OCI-LY7 (cell line): ENCODE measurements around the gene ALB. TPM values are rescaled to one million over a fixed set of nuclear protein-coding genes. Genes with fewer than 3 reads are reported as not detected.

ENCODE experiments used
- BruUV-seq: library from RNA; stranded (reverse); fragments of 400-500 nt; replicated peaks from 2 replicates; lab custom pipeline; 2021; lab: Mats Ljungman, UMichigan
- CTCF ChIA-PET: fragments of 300-600 bp; sonication (Branson Sonifier 250); formaldehyde crosslinking; loops from one replicate; lab custom pipeline; 2022; ENCODE audit warnings: antibody characterized with exemption; ENCODE audit not compliant: unreplicated experiment; lab: Charles Lee
- POLR2A ChIA-PET: fragments of 300-600 bp; sonication (Branson Sonifier 250); formaldehyde crosslinking; loops from one replicate; lab custom pipeline; 2022; ENCODE audit warnings: antibody characterized with exemption; lab: Charles Lee
- DNase-seq: peaks from one replicate; pipeline ENCODE4 v3.0.0-alpha.2; 2015; ENCODE audit warnings: low spot score
- H2AFZ ChIP-seq: fragments of 200-600 bp; sonication (generic), shearing (Covaris generic); 2 replicates; pipeline ENCODE4 v1.6.1; 2014; ENCODE audit warnings: mild to moderate bottlenecking, antibody characterized with exemption, low read length, moderate library complexity
- H3K27ac ChIP-seq: fragments of 200-600 bp; sonication (generic); 2 replicates; pipeline ENCODE4 v1.5.1; 2014; ENCODE audit warnings: mixed run types, low read depth, mild to moderate bottlenecking, moderate library complexity, low read length, inconsistent platforms; ENCODE audit not compliant: poor library complexity, severe bottlenecking
- H3K36me3 ChIP-seq: fragments of 200-600 bp; sonication (generic); 2 replicates; pipeline ENCODE4 v1.6.1; 2014; ENCODE audit warnings: mild to moderate bottlenecking, antibody characterized with exemption, low read length, moderate library complexity, mixed read lengths; ENCODE audit not compliant: insufficient read depth
- H3K4me1 ChIP-seq: fragments of 200-600 bp; sonication (generic); 2 replicates; pipeline ENCODE4 v1.5.1; 2014; ENCODE audit warnings: mild to moderate bottlenecking, low read length; ENCODE audit not compliant: insufficient read depth, poor library complexity, severe bottlenecking
- H3K4me2 ChIP-seq: fragments of 200-600 bp; sonication (generic); 2 replicates; pipeline ENCODE4 v1.6.1; 2014; ENCODE audit warnings: mild to moderate bottlenecking, low read length
- H3K4me3 ChIP-seq: fragments of 200-600 bp; sonication (generic); 2 replicates; pipeline ENCODE4 v1.5.1; 2014; ENCODE audit warnings: mild to moderate bottlenecking, low read depth, low read length; ENCODE audit not compliant: poor library complexity, severe bottlenecking
- H3K79me2 ChIP-seq: fragments of 200-600 bp; sonication (generic); 2 replicates; pipeline ENCODE4 v1.6.1; 2016; ENCODE audit warnings: low read depth, mild to moderate bottlenecking, low read length, moderate library complexity, mixed read lengths; ENCODE audit not compliant: insufficient read depth
- H3K9me2 ChIP-seq: fragments of 200-600 bp; sonication (generic); 2 replicates; pipeline ENCODE4 v1.6.1; 2016; ENCODE audit warnings: mild to moderate bottlenecking, low read length, mixed read lengths; ENCODE audit not compliant: insufficient read depth
- H3K9me3 ChIP-seq: fragments of 200-600 bp; sonication (generic); 2 replicates; pipeline ENCODE4 v1.6.1; 2014; ENCODE audit warnings: mild to moderate bottlenecking, mixed run types, low read length, mixed read lengths
- H4K20me1 ChIP-seq: fragments of 200-600 bp; sonication (generic); 2 replicates; pipeline ENCODE4 v1.6.1; 2014; ENCODE audit warnings: mild to moderate bottlenecking, antibody characterized with exemption, low read length, moderate library complexity, mixed read lengths; ENCODE audit not compliant: insufficient read depth
- EZH2phosphoT487 ChIP-seq: fragments of 200-600 bp; sonication (generic); IDR thresholded peaks from 2 replicates; pipeline ENCODE4 v1.6.1; 2018; ENCODE audit warnings: low read depth, borderline replicate concordance, mild to moderate bottlenecking, mixed run types, antibody characterized with exemption, low read length, moderate library complexity, mixed read lengths
- intact Hi-C: fragments of 100-400 bp; cut with micrococcal nuclease; formaldehyde crosslinking; loops from one replicate; pipeline ENCODE4 v1.10.0; 2022; ENCODE audit not compliant: unreplicated experiment
- total RNA-seq, 2 experiments: library from RNA; depleted of rRNA in 1 of 2; stranded (reverse); fragments of >200 nt in 1 of 2; shearing (Covaris generic) in 1 of 2; gene quantifications; 2 replicates each; pipeline ENCODE4 v1.2.3, GENCODE V29; 2014 to 2022
- TF ChIP-seq, protein P1 (sequence below): fragments of 200-600 bp; sonication (generic); conservative IDR thresholded peaks from 2 replicates; pipeline ENCODE4 v1.5.1; 2014; ENCODE audit warnings: mild to moderate bottlenecking, antibody characterized with exemption, low read length, moderate library complexity, mixed read lengths

The ALB gene
- total RNA-seq, 2 experiments from 2014 or later: not detected

DNA sequence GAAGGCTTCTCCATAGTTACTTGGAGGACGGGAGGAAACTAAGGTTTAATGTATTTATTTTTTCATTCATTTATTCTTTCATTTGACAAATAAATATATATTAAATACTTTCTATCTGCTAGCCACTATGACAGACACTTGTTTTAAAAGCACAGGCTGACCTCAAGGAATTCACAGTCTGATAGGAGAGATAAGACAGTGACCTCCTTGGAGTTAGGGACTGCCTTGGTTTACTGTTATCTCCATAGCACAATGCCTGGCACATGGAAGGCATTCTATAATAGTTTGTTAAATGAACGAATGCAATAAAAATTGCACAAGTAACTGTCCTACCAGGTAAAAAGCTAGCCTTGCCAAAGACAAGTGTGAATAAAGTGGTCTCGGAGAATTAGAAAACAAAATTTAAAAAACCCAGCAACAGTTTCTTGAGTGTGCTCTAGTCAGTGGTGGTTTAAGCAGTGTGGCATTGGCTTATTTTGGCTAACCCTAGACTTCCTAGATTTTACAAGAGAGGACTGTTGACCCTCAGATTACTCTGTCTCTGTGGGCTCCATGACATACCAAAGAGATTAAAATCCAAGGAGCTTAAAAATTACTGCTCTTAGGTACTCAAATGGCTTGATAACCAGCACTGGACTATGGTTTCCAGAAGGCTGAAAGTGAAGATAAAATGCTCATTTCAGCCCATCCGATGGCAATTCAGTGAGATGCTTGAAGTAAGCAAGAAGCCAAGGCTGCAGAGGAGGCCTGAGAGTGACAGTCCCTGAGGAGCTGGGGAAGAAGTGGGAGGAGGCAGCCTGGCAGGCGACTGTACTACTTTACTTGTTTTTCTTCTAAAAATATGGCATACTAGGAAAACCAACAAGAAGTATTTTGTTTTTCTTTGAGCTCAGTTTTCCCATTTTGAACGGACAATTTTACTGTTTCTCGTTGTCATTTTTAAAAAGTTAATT is 41.6 kb downstream of the ALB start:
- intact Hi-C loops: loop anchor here (5.0 to 10.0 kb wide), 2 partner anchors 131 to 222 kb away; no protein-coding TSS in a partner anchor
- H3K4me3 ChIP-seq: no peak overlapping the region
- no peaks in the 10 kb centered on the region for H3K4me1 ChIP-seq
- H3K9me3 ChIP-seq: no peaks in the 10 kb centered on the region
- H3K27ac ChIP-seq: no peak overlapping the region
- TF ChIP-seq, protein P1, sequence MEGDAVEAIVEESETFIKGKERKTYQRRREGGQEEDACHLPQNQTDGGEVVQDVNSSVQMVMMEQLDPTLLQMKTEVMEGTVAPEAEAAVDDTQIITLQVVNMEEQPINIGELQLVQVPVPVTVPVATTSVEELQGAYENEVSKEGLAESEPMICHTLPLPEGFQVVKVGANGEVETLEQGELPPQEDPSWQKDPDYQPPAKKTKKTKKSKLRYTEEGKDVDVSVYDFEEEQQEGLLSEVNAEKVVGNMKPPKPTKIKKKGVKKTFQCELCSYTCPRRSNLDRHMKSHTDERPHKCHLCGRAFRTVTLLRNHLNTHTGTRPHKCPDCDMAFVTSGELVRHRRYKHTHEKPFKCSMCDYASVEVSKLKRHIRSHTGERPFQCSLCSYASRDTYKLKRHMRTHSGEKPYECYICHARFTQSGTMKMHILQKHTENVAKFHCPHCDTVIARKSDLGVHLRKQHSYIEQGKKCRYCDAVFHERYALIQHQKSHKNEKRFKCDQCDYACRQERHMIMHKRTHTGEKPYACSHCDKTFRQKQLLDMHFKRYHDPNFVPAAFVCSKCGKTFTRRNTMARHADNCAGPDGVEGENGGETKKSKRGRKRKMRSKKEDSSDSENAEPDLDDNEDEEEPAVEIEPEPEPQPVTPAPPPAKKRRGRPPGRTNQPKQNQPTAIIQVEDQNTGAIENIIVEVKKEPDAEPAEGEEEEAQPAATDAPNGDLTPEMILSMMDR: no peak
- no peak for TF ChIP-seq EZH2phosphoT487
- CTCF ChIA-PET: interaction anchor here (0.8 kb wide), 1 partner anchor 54 kb away, joined by 3 read pairs; no protein-coding TSS in a partner anchor
- no peak overlapping the region for H3K4me2 ChIP-seq
- no peaks in the 10 kb centered on the region for H4K20me1 ChIP-seq
- no peak overlapping the region for H2AFZ ChIP-seq
- H3K36me3 ChIP-seq: no peaks in the 10 kb centered on the region
- no TSS peak for BruUV-seq
- no peaks in the 10 kb centered on the region for H3K9me2 ChIP-seq
- no peak for DNase-seq
- POLR2A ChIA-PET: interaction anchor here (0.5 kb wide), 1 partner anchor 161 kb away, joined by 3 read pairs; no protein-coding TSS in a partner anchor
- no peaks in the 10 kb centered on the region for H3K79me2 ChIP-seq

DNA sequence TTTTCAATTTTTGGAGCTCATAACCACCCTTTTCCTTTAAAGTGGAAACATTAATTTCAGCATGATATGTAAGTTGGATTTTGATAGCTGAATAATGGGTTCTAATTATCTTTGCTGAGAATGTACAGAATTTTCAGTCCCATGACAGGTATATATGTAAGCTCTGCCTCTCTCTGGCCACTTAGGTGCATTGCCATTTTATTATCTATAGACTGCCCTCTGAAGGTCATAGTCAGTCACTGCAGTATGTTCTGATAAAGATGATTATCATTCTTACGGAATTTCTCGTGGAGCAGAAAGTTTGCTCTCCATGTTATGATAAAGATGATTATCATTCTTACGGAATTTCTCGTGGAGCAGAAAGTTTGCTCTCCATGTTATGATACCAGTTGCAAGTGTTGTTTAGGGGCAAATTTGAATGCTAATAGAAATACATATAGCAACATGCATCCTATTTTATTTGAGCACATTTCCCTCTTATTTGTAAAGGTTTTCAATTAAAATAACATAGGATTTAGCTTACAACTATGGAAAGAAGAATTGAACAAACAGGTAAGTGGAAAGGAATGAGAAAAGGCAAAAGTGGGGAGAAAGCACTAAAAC is 42.4 kb downstream of the ALB start:
- no peaks in the 10 kb centered on the region for H3K9me2 ChIP-seq
- no peaks in the 10 kb centered on the region for H3K79me2 ChIP-seq
- no peak overlapping the region for H3K4me3 ChIP-seq
- no peaks in the 10 kb centered on the region for H3K4me1 ChIP-seq
- no peaks in the 10 kb centered on the region for H3K9me3 ChIP-seq
- no peak overlapping the region for H3K27ac ChIP-seq
- no peak overlapping the region for H3K4me2 ChIP-seq
- no TSS peak for BruUV-seq
- intact Hi-C loops: loop anchor here (5.0 to 10.0 kb wide), 2 partner anchors 132 to 221 kb away; no protein-coding TSS in a partner anchor
- ChIA-PET POLR2A (interaction anchor here (0.5 to 0.7 kb wide), 2 partner anchors 160 to 217 kb away, joined by 3 read pairs; no protein-coding TSS in a partner anchor), CTCF (interaction anchor here (0.8 kb wide), 1 partner anchor 53 kb away, joined by 3 read pairs; no protein-coding TSS in a partner anchor)
- H4K20me1 ChIP-seq: no peaks in the 10 kb centered on the region
- H3K36me3 ChIP-seq: no peaks in the 10 kb centered on the region
- TF ChIP-seq, protein P1: peak; percentile 99
- no peak for TF ChIP-seq EZH2phosphoT487
- H2AFZ ChIP-seq: no peak overlapping the region
- peak; percentile 78 for DNase-seq
